Measurements from ENCODE around the gene ELAPOR1. TPM values are rescaled to one million over a fixed set of nuclear protein-coding genes. Genes with fewer than 3 reads are reported as not detected.
A peak's percentile ranks its signal among the peaks of the same experiment; 100 is the strongest.

ELAPOR1 gene
- total and polyA plus RNA-seq, 9 of the 15 experiments (the other 6 are each of a cell fraction or from before 2014, with no cell fraction given) = 0.07 to 1.2 (median 0.18) TPM

GRCh38 chr1:109094377-109094803, 19.5 kb upstream of the ELAPOR1 start:
- no TSS peak for BruUV-seq (replicated peaks)
- CTCF ChIA-PET (ENCODE audit: low intra/inter-chr PET ratio) = no interaction called here

GRCh38 chr1:109094871-109095270, 19.0 kb upstream of the ELAPOR1 start:
- no peaks in the 10 kb centered on the region for H3K9me1 ChIP-seq (ENCODE audit: control insufficient read depth, insufficient read depth, low read length)
- 86% methylated on average over 1 of the region's 1 CpG for WGBS (ENCODE audit: insufficient coverage, low coverage, missing lambda C conversion rate)
- no peaks in the 10 kb centered on the region for H3K9me3 ChIP-seq (replicated peaks; ENCODE audit: control insufficient read depth, insufficient read depth, low read depth, low read length)
- no peak overlapping the region for H3K27ac ChIP-seq (ENCODE audit: extremely low read depth, low read depth, low read length)
- DNase-seq (ENCODE audit: extremely low read depth in 1 of 4, low spot score in 3 of 4) (no peak), ATAC-seq (no peak), FAIRE-seq (no peak)
- H4K20me1 ChIP-seq (replicated peaks; ENCODE audit: control insufficient read depth, insufficient read depth, low read length) = no peaks in the 10 kb centered on the region
- ChIA-PET POLR2A (interaction anchor here (0.7 to 0.9 kb wide), 2 partner anchors 13 to 21 kb away, joined by 3 read pairs; no protein-coding TSS in a partner anchor), CTCF (ENCODE audit: low intra/inter-chr PET ratio) (no interaction called here)
- peaks cover 66% of the 10 kb centered on the region for H3K79me2 ChIP-seq (ENCODE audit: control insufficient read depth, insufficient read depth, low read length)
- H3K9ac ChIP-seq (ENCODE audit: insufficient read depth in 1 of 2, low read depth in 2 of 2, low read length in 2 of 2) = no peak overlapping the region
- in situ Hi-C loops (cut with MboI) (no loop called here), intact Hi-C loops (cut with micrococcal nuclease) (no loop called here)
- H3K36me3 ChIP-seq (ENCODE audit: control insufficient read depth, insufficient read depth, low read length) = peaks cover 48% of the 10 kb centered on the region
- H3K4me1 ChIP-seq (replicated peaks in 1 of 2; ENCODE audit: control insufficient read depth in 2 of 2, insufficient read depth in 2 of 2, low read length in 2 of 2) = peaks cover 7 to 30% of the 10 kb centered on the region in 2 experiments
- no peak overlapping the region for H3K4me2 ChIP-seq (ENCODE audit: insufficient read depth, low read length)
- no TSS peak for BruUV-seq (replicated peaks)
- no peaks in the 10 kb centered on the region for H3K27me3 ChIP-seq (ENCODE audit: control insufficient read depth in 2 of 2, insufficient read depth in 2 of 2, low read length in 2 of 2)
- no peak overlapping the region for H3K4me3 ChIP-seq
- no peak overlapping the region for H2AFZ ChIP-seq (ENCODE audit: low read depth, low read length)
- TF ChIP-seq SMARCA5 (IDR thresholded peaks at IDR 0.05) (no peak), HDGF (IDR thresholded peaks at IDR 0.05) (no peak), HMGN3 (IDR thresholded peaks at IDR 0.05; ENCODE audit: borderline replicate concordance, extremely low read depth, insufficient read length, low read depth, low read length) (no peak), HCFC1 (IDR thresholded peaks at IDR 0.05; ENCODE audit: low read depth, low read length) (no peak), ZNF316 (IDR thresholded peaks at IDR 0.05) (no peak), RBM22 (IDR thresholded peaks at IDR 0.05; ENCODE audit: low read depth, low read length, poor library complexity, severe bottlenecking) (no peak), IFI16 (CRISPR knock-in tag; IDR thresholded peaks at IDR 0.05) (no peak), JUNB (CRISPR knock-in tag; conservative IDR thresholded peaks at IDR 0.05) (no peak), HDAC3 (IDR thresholded peaks at IDR 0.05; ENCODE audit: borderline replicate concordance, partially characterized antibody) (no peak), ELF2 (CRISPR knock-in tag; IDR thresholded peaks at IDR 0.05) (no peak), HDAC2 (IDR thresholded peaks at IDR 0.05) (no peak), ZBTB17 (CRISPR knock-in tag; IDR thresholded peaks at IDR 0.05) (no peak), ATF6 (CRISPR knock-in tag; IDR thresholded peaks at IDR 0.05) (no peak)

More at GRCh38 chr1:109094377-109094803, 19.5 kb upstream of the ELAPOR1 start:
- no peak for ATAC-seq
- Histone ChIP-seq H3K4me2 (ENCODE audit: insufficient read depth, low read length) (no peak overlapping the region), H3K9ac (ENCODE audit: insufficient read depth in 1 of 2, low read depth in 2 of 2, low read length in 2 of 2) (no peak overlapping the region; a peak in 1 of 4 replicates), H3K9me1 (ENCODE audit: control insufficient read depth, insufficient read depth, low read length) (no peaks in the 10 kb centered on the region), H3K27me3 (ENCODE audit: control insufficient read depth in 2 of 2, insufficient read depth in 2 of 2, low read length in 2 of 2) (no peaks in the 10 kb centered on the region), H3K4me1 (replicated peaks in 1 of 2; ENCODE audit: control insufficient read depth in 2 of 2, insufficient read depth in 2 of 2, low read length in 2 of 2) (peaks cover 3 to 25% of the 10 kb centered on the region in 2 experiments; a peak in 4 of 5 replicates), H4K20me1 (replicated peaks; ENCODE audit: control insufficient read depth, insufficient read depth, low read length) (no peaks in the 10 kb centered on the region), H3K27ac (ENCODE audit: extremely low read depth, low read depth, low read length) (no peak overlapping the region), H3K4me3 (no peak overlapping the region), H3K36me3 (ENCODE audit: control insufficient read depth, insufficient read depth, low read length) (peaks cover 48% of the 10 kb centered on the region), H3K9me3 (replicated peaks; ENCODE audit: control insufficient read depth, insufficient read depth, low read depth, low read length) (no peaks in the 10 kb centered on the region), H3K79me2 (ENCODE audit: control insufficient read depth, insufficient read depth, low read length) (peaks cover 71% of the 10 kb centered on the region), H2AFZ (ENCODE audit: low read depth, low read length) (no peak overlapping the region)
- in situ Hi-C loops (cut with MboI) = no loop called here
- TF ChIP-seq KDM1A (IDR thresholded peaks at IDR 0.05) (no peak), ETV6 (IDR thresholded peaks at IDR 0.05; ENCODE audit: borderline replicate concordance in 1 of 2, low read depth in 2 of 2, low read length in 1 of 2) (no peak), ETV6 (CRISPR knock-in tag; IDR thresholded peaks at IDR 0.05; ENCODE audit: borderline replicate concordance) (0 out of 2 replicates have a peak, but pooled peaks have one; percentile 36), ZNF431 (CRISPR knock-in tag; IDR thresholded peaks at IDR 0.05) (no peak)
- no peak for FAIRE-seq
- intact Hi-C loops (cut with micrococcal nuclease) = no loop called here
- POLR2A ChIA-PET = interaction anchor here (0.6 to 0.9 kb wide), 3 partner anchors 12 to 37 kb away, joined by 3 read pairs; no protein-coding TSS in a partner anchor
- DNase-seq (ENCODE audit: extremely low read depth in 1 of 4, low spot score in 3 of 4) = no peak
- WGBS (ENCODE audit: insufficient coverage, low coverage, missing lambda C conversion rate) = 80% methylated on average over 7 of the region's 7 CpGs

All from K562 (cell line).